WERI-Rb-1 (cell line): ENCODE results near the gene TSHZ2.

Experiments used
- DNase-seq: peaks from one replicate; pipeline ENCODE4 v3.0.0-alpha.2; 2020
- H3K27ac ChIP-seq: fragments of 250-450 bp; sonication (Bioruptor Pico); 2 replicates; pipeline ENCODE4 v1.5.1; 2020; ENCODE audit warnings: mild to moderate bottlenecking, moderate library complexity
- H3K27me3 ChIP-seq: fragments of 250-450 bp; sonication (Bioruptor Pico); 2 replicates; pipeline ENCODE4 v1.5.1; 2021; ENCODE audit warnings: mild to moderate bottlenecking, low read depth, moderate library complexity; ENCODE audit not compliant: insufficient read depth, severe bottlenecking
- H3K36me3 ChIP-seq: fragments of 250-450 bp; sonication (Bioruptor Pico); 2 replicates; pipeline ENCODE4 v1.5.1; 2020; ENCODE audit warnings: mild to moderate bottlenecking, moderate library complexity
- H3K4me3 ChIP-seq: 2 replicates; pipeline ENCODE4 v1.5.1; 2011; ENCODE audit warnings: low read depth, mild to moderate bottlenecking, control low read depth, low read length
- H3K9me3 ChIP-seq: fragments of 250-450 bp; sonication (Bioruptor Pico); 2 replicates; pipeline ENCODE4 v1.5.1; 2021; ENCODE audit warnings: mild to moderate bottlenecking, moderate library complexity; ENCODE audit not compliant: severe bottlenecking
- CTCF ChIP-seq: IDR thresholded peaks from 2 replicates; pipeline ENCODE4 v1.5.1; 2011; ENCODE audit warnings: low read depth, mild to moderate bottlenecking, control low read depth, inconsistent platforms, low read length

Gene TSHZ2

GRCh38 chr20:53422039-53422438 is 449.9 kb downstream of the TSHZ2 start:
- Histone ChIP-seq H3K4me3 (no peak overlapping the region), H3K9me3 (no peaks in the 10 kb centered on the region), H3K36me3 (no peaks in the 10 kb centered on the region), H3K27me3 (peaks cover 71% of the 10 kb centered on the region), H3K27ac (no peak overlapping the region)
- no peak for DNase-seq
- TF ChIP-seq CTCF: no peak

- H3K9me3 ChIP-seq: no peaks in the 10 kb centered on the region
- H3K27me3 ChIP-seq: peaks cover 66% of the 10 kb centered on the region
- TF ChIP-seq CTCF: no peak
- H3K36me3 ChIP-seq: no peaks in the 10 kb centered on the region
- no peak for DNase-seq
- H3K27ac ChIP-seq: no peak overlapping the region
- H3K4me3 ChIP-seq: no peak overlapping the region
These were observed 451.5 kb downstream of the TSHZ2 start for GRCh38 chr20:53423587-53424146.

DNA sequence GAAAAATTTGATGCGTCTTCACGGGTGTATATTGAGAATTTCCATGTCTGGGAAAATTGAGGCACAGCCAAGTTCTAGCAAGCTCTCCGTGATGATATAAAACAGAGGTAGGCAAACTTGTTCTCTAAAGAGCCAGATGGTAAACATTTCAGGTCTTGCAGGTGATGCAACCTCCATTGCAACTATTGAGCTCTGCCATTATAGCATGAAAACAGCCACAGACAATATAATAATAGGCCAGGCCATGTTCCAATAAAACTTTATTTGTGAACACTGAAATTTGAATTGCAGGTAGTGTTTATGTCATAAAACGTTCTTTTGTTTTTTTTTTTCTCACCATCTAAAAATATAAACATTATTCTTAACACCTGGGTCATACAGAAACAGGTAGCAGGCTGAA is 453.3 kb downstream of the TSHZ2 start:
- TF ChIP-seq CTCF: no peak
- no peaks in the 10 kb centered on the region for H3K36me3 ChIP-seq
- H3K9me3 ChIP-seq: no peaks in the 10 kb centered on the region
- peaks cover 69% of the 10 kb centered on the region for H3K27me3 ChIP-seq
- no peak overlapping the region for H3K27ac ChIP-seq
- no peak overlapping the region for H3K4me3 ChIP-seq
- DNase-seq: no peak

- H3K27me3 ChIP-seq: peaks cover 69% of the 10 kb centered on the region
- H3K4me3 ChIP-seq: no peak overlapping the region
- no peaks in the 10 kb centered on the region for H3K9me3 ChIP-seq
- no peak for TF ChIP-seq CTCF
- no peak for DNase-seq
- no peaks in the 10 kb centered on the region for H3K36me3 ChIP-seq
- no peak overlapping the region for H3K27ac ChIP-seq
These were observed 453.8 kb downstream of the TSHZ2 start for GRCh38 chr20:53425941-53426340.

DNA sequence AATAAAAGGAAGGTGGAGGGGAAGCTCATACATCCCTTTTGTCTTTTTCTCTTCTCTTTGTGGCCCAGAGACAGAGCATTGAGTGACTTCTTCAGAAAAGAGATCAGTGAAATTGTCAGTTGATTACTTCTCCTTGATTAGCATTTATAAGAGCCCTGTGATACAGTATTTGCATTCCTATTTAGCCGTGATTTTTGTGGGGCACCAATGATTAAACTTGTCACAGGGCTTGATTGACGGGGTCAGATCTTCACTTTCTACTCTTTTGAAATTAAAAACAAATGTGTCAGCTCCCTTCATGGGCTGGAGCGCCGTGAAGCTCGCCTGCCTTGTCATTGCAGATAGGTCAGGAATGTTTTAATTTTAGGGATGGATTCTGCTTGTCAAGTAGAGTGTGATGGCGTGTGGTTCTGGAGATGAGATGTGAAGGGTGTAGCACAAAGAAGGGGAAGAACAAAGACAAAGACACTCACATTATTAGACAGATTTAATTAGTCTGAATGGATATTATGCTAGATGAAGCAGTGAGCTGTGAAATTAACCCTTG is 454.7 kb downstream of the TSHZ2 start:
- H3K4me3 ChIP-seq: no peak overlapping the region
- no peaks in the 10 kb centered on the region for H3K36me3 ChIP-seq
- TF ChIP-seq CTCF: no peak
- no peak for DNase-seq
- no peaks in the 10 kb centered on the region for H3K9me3 ChIP-seq
- H3K27me3 ChIP-seq: peaks cover 66% of the 10 kb centered on the region
- H3K27ac ChIP-seq: no peak overlapping the region

- DNase-seq: no peak
- H3K36me3 ChIP-seq: no peaks in the 10 kb centered on the region
- no peak overlapping the region for H3K4me3 ChIP-seq
- no peaks in the 10 kb centered on the region for H3K9me3 ChIP-seq
- TF ChIP-seq CTCF: no peak
- no peak overlapping the region for H3K27ac ChIP-seq
- H3K27me3 ChIP-seq: peaks cover 61% of the 10 kb centered on the region
These were observed 455.8 kb downstream of the TSHZ2 start for GRCh38 chr20:53427951-53428350.
